ENCODE results near the gene MRPS27. TPM values are rescaled to one million over a fixed set of nuclear protein-coding genes. Genes with fewer than 3 reads are reported as not detected.

MRPS27 gene
- total RNA-seq, 1 donor from 2014 or later: 57.7 TPM

DNA sequence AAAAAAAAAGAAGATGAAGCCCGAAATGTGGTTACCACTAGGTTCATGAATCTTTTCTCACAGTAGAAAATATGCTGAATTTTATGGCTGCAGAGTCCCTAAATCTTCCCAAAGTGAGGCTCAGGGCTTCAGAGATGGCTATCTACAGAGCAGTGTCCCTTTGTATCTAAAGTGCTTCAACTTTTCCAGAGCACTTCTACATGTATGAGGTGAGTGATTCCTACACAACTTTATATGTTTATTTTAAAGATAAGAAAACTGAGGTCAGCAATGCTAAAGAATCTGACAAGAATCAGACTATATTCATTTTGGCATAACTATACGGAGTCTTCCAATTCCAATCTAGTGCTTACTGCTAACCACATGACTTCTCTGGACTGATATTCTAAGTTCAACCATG lies 53.2 kb downstream of the MRPS27 start:
- Mint-ChIP-seq H3K4me3 (ENCODE audit: unreplicated experiment) (no peak overlapping the region), H3K9me3 (ENCODE audit: unreplicated experiment) (peaks cover 10% of the 10 kb centered on the region), H3K27ac (ENCODE audit: unreplicated experiment) (no peak overlapping the region), H3K36me3 (ENCODE audit: unreplicated experiment) (peaks cover 28% of the 10 kb centered on the region), H3K27me3 (ENCODE audit: unreplicated experiment) (no peaks in the 10 kb centered on the region), H3K4me1 (ENCODE audit: unreplicated experiment) (peaks cover 26% of the 10 kb centered on the region)
- TF ChIP-seq, protein P1, sequence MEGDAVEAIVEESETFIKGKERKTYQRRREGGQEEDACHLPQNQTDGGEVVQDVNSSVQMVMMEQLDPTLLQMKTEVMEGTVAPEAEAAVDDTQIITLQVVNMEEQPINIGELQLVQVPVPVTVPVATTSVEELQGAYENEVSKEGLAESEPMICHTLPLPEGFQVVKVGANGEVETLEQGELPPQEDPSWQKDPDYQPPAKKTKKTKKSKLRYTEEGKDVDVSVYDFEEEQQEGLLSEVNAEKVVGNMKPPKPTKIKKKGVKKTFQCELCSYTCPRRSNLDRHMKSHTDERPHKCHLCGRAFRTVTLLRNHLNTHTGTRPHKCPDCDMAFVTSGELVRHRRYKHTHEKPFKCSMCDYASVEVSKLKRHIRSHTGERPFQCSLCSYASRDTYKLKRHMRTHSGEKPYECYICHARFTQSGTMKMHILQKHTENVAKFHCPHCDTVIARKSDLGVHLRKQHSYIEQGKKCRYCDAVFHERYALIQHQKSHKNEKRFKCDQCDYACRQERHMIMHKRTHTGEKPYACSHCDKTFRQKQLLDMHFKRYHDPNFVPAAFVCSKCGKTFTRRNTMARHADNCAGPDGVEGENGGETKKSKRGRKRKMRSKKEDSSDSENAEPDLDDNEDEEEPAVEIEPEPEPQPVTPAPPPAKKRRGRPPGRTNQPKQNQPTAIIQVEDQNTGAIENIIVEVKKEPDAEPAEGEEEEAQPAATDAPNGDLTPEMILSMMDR (IDR thresholded peaks at IDR 0.05): no peak
- DNase-seq (ENCODE audit: extremely low spot score, unreplicated experiment): no peak

DNA sequence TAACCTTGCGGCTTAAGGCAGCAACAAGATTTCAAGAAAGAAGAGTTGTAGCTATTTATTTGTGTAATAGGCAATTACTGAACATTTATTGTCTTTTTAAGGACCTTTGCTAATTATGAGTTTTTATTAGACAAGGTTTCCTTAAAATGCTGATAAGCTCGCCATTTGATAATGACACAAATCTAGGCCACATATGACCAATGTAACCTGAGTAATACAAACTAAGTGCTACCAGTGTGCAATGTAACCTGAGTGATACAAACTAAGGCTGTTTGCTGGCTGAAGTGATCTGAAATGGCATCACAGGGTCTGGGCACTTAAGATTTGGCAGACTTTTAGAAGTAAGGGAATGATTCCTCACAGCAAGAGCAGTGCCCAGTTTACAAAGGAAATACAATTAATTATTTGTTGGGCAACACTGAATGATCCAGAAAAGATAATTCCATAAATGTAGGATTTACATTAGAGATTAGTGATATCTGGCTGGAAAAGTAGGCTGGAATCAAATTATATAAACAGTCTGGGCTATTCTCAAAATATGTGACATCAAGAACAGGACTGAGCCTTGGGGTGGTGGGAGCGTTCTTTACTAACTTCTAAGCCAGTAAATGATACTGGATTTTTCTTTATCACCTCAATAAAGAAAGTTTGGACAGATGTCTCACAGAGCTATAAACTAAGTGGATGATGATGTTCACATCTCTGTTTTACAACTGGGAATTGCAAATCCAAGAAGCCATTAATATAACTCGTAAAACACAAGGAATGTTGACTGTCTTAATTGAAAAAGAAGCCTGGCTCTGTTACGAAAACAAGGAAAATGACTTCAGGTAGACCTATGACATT lies 54.8 kb downstream of the MRPS27 start:
- Mint-ChIP-seq H3K27me3 (ENCODE audit: unreplicated experiment) (no peaks in the 10 kb centered on the region), H3K36me3 (ENCODE audit: unreplicated experiment) (peaks cover 18% of the 10 kb centered on the region), H3K9me3 (ENCODE audit: unreplicated experiment) (peaks cover 4% of the 10 kb centered on the region), H3K27ac (ENCODE audit: unreplicated experiment) (no peak overlapping the region), H3K4me1 (ENCODE audit: unreplicated experiment) (peaks cover 28% of the 10 kb centered on the region), H3K4me3 (ENCODE audit: unreplicated experiment) (no peak overlapping the region)
- TF ChIP-seq, protein P1 (IDR thresholded peaks at IDR 0.05): no peak
- no peak for DNase-seq (ENCODE audit: extremely low spot score, unreplicated experiment)

DNA sequence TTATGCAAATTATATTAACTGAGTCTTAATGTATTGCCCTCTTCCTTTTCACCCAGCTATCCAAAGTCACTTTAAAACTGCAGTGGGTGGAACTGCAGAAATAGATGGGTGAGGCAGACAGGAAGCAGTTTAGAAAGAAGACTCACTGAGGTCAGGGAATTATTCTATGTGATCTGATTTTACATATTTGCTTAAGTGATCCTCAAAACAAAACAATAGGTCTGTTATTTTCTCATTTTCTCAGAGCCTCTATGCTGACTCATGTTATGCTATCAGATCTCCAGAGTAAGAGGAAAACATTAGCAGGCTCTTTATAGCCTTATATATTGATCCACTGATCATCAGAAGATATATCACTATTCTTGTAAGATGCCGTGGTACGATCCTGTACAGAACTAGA lies 63.5 kb downstream of the MRPS27 start:
- H3K4me3 Mint-ChIP-seq (ENCODE audit: unreplicated experiment): no peak overlapping the region
- DNase-seq (ENCODE audit: extremely low spot score, unreplicated experiment): no peak
- no peaks in the 10 kb centered on the region for H3K27me3 Mint-ChIP-seq (ENCODE audit: unreplicated experiment)
- H3K9me3 Mint-ChIP-seq (ENCODE audit: unreplicated experiment): no peaks in the 10 kb centered on the region
- peaks cover 59% of the 10 kb centered on the region for H3K4me1 Mint-ChIP-seq (ENCODE audit: unreplicated experiment)
- TF ChIP-seq, protein P1 (IDR thresholded peaks at IDR 0.05): no peak
- H3K27ac Mint-ChIP-seq (ENCODE audit: unreplicated experiment): no peak overlapping the region
- H3K36me3 Mint-ChIP-seq (ENCODE audit: unreplicated experiment): no peaks in the 10 kb centered on the region

DNA sequence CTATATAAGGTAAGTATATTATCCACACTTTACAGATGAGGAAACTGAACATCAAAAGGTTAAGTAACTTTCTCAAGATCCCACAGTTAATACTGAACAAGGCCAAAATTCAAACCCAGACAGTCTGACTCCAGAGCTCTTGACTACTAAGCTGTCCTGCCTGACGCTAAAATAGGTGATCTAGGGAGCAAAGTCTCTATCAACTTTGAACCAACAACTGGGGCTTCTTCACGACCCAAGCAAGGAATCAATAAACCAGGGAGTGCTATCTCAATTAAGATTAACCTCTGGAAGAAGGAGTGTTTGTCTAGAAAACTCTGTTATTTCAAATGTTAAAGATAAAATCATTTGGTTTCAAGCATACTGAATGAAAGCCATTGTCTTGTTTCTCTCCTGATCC lies 64.4 kb downstream of the MRPS27 start:
- H3K9me3 Mint-ChIP-seq (ENCODE audit: unreplicated experiment): no peaks in the 10 kb centered on the region
- no peak for DNase-seq (ENCODE audit: extremely low spot score, unreplicated experiment)
- no peak overlapping the region for H3K4me3 Mint-ChIP-seq (ENCODE audit: unreplicated experiment)
- H3K27me3 Mint-ChIP-seq (ENCODE audit: unreplicated experiment): no peaks in the 10 kb centered on the region
- TF ChIP-seq, protein P1 (IDR thresholded peaks at IDR 0.05): no peak
- H3K4me1 Mint-ChIP-seq (ENCODE audit: unreplicated experiment): peaks cover 67% of the 10 kb centered on the region
- no peak overlapping the region for H3K27ac Mint-ChIP-seq (ENCODE audit: unreplicated experiment)
- peaks cover 3% of the 10 kb centered on the region for H3K36me3 Mint-ChIP-seq (ENCODE audit: unreplicated experiment)

DNA sequence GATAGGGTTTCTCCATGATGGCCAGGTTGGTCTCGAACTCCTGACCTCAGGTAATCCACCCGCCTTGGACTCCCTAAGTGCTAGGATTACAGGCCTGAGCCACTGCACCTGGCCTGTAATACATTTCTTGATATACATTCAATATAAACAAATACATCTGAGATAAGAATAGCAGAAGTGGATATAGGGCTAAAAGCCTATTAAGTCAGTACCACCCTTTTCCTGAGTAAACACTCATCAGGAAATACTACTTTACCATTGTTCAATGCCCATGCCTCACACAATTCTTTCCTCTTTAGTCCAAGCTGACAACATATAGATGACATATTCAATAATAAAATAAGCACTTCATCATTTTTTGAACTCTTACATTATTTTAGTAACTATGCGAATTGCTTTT lies 64.8 kb downstream of the MRPS27 start:
- peaks cover 3% of the 10 kb centered on the region for H3K36me3 Mint-ChIP-seq (ENCODE audit: unreplicated experiment)
- H3K4me3 Mint-ChIP-seq (ENCODE audit: unreplicated experiment): no peak overlapping the region
- H3K4me1 Mint-ChIP-seq (ENCODE audit: unreplicated experiment): peaks cover 68% of the 10 kb centered on the region
- H3K27me3 Mint-ChIP-seq (ENCODE audit: unreplicated experiment): no peaks in the 10 kb centered on the region
- TF ChIP-seq, protein P1 (IDR thresholded peaks at IDR 0.05): no peak
- no peak for DNase-seq (ENCODE audit: extremely low spot score, unreplicated experiment)
- H3K27ac Mint-ChIP-seq (ENCODE audit: unreplicated experiment): no peak overlapping the region
- no peaks in the 10 kb centered on the region for H3K9me3 Mint-ChIP-seq (ENCODE audit: unreplicated experiment)

Data from osteocyte (in vitro differentiated cells).